Skeletal muscle tissue (tissue), 4 donors: ENCODE measurements around the gene SLC26A5. TPM values are rescaled to one million over a fixed set of nuclear protein-coding genes. Genes with fewer than 3 reads are reported as not detected.

Experiments used
- H3K27ac ChIP-seq: one replicate; pipeline ENCODE4 v1.7.0; 2013; ENCODE audit warnings: mild to moderate bottlenecking, low read depth, low read length, inconsistent platforms
- H3K27me3 ChIP-seq, 3 donors: one replicate each; pipeline ENCODE4 v1.7.0; 2013; ENCODE audit warnings: low read length in 3 of 3; ENCODE audit not compliant: control insufficient read depth in 3 of 3, insufficient read depth in 3 of 3
- H3K36me3 ChIP-seq, 3 donors: one replicate each; pipeline ENCODE4 v1.7.0; 2013; ENCODE audit warnings: low read length in 3 of 3; ENCODE audit not compliant: control insufficient read depth in 3 of 3, insufficient read depth in 3 of 3
- H3K4me1 ChIP-seq, 3 donors: one replicate each; pipeline ENCODE4 v1.7.0; 2013; ENCODE audit warnings: low read length in 3 of 3, mild to moderate bottlenecking in 3 of 3; ENCODE audit not compliant: control insufficient read depth in 3 of 3, insufficient read depth in 3 of 3
- H3K4me3 ChIP-seq, 3 donors: one replicate each; pipeline ENCODE4 v1.7.0; 2013; ENCODE audit warnings: low read length in 3 of 3
- H3K9ac ChIP-seq, 3 donors: one replicate each; pipeline ENCODE4 v1.7.0; 2013; ENCODE audit warnings: low read length in 3 of 3, mild to moderate bottlenecking in 3 of 3, moderate library complexity in 2 of 3, low read depth in 1 of 3
- H3K9me3 ChIP-seq, 3 donors: one replicate each; pipeline ENCODE4 v1.7.0; 2013; ENCODE audit warnings: low read length in 3 of 3; ENCODE audit not compliant: control insufficient read depth in 3 of 3
- total RNA-seq: library from RNA; depleted of rRNA; stranded (reverse); fragments of >200 nt; gene quantifications from one replicate; pipeline ENCODE4 v1.2.3, GENCODE V29; 2014
- donor health status: Osteomylitis.

The SLC26A5 gene
- total RNA-seq, 1 donor from 2014 or later = not detected

GRCh38 chr7:103387242-103387641 lies 58.8 kb downstream of the SLC26A5 start:
- Histone ChIP-seq H3K4me1 (no peaks in the 10 kb centered on the region), H3K4me3 (no peak overlapping the region), H3K27me3 (no peaks in the 10 kb centered on the region), H3K36me3 (no peaks in the 10 kb centered on the region), H3K9me3 (no peaks in the 10 kb centered on the region), H3K27ac (no peak overlapping the region), H3K9ac (no peak overlapping the region)

GRCh38 chr7:103382032-103382402 lies 64.0 kb downstream of the SLC26A5 start:
- Histone ChIP-seq H3K36me3 (no peaks in the 10 kb centered on the region), H3K27ac (no peak overlapping the region), H3K27me3 (peaks cover 0 to 3% (median 2%) of the 10 kb centered on the region in 3 donors), H3K9ac (no peak overlapping the region), H3K9me3 (no peaks in the 10 kb centered on the region), H3K4me1 (no peaks in the 10 kb centered on the region), H3K4me3 (no peak overlapping the region)

GRCh38 chr7:103381280-103382031 lies 64.6 kb downstream of the SLC26A5 start:
- Histone ChIP-seq H3K9me3 (no peaks in the 10 kb centered on the region), H3K27me3 (peaks cover 0 to 3% (median 2%) of the 10 kb centered on the region in 3 donors), H3K4me1 (no peaks in the 10 kb centered on the region), H3K36me3 (no peaks in the 10 kb centered on the region), H3K27ac (no peak overlapping the region), H3K4me3 (no peak overlapping the region), H3K9ac (no peak overlapping the region)

DNA sequence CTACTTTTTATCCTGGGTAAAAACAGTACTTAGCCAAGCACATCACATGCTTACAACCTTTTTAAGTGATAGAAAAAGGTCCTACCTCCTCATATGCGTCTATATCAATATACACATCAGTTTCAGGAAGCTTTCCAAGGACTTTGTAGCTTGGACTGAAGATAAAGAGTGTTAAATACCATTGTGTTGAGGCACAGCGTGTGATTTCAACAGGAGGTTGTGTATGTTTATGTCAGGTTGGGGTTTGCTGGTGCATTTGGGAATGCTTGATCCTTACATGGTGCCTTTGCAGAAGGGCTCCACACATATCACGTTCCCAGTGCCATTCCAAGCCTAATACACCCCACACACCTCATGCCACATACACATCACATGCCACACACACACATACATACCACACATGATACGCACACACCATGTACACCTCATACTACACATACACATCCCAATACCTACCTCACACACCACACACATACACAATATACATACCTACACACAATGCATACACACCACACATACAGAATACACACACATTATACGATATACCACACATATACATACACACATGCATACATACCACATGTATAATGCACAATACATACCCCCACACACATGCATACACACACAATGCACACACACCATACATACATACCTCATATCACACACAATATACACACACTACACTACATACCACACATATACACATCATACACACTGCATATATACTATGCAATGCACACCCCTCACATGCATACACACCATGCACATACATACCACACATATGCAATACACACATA lies 65.4 kb downstream of the SLC26A5 start:
- Histone ChIP-seq H3K4me3 (no peak overlapping the region), H3K36me3 (no peaks in the 10 kb centered on the region), H3K9ac (no peak overlapping the region), H3K27me3 (peaks cover 0 to 3% (median 2%) of the 10 kb centered on the region in 3 donors), H3K9me3 (no peaks in the 10 kb centered on the region), H3K27ac (no peak overlapping the region), H3K4me1 (no peaks in the 10 kb centered on the region)

DNA sequence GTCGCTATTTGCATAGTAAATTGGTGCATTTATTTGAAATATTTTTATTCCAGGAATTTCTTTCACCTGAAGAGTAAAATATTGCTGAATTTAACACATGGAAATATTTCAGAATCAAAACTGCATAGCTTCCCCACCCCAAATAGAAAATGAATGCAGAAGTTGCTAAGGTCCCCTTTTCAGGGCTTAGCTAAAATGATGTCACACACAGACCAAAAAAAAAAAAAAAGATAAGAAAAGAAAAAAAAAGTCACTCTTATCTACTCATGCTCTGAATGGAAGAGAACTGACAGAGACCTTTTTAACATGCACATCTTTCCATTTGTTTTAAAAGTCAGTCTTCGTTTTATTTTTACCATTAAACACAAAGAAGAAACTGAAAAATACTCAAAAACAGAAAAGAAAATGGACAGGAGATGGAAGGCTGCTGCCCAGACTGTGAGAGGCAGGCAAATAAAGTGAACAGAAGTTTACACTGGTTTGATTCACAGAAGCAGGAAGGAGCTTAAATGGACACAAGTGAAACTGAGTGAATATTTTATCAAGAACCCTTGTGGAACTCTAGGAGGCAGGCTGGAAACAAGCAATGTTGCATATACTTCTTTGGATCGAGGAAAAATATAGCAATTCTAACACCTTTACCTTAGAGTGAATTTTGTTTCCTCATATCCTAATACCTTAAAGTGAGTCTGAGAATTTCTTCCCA lies 66.6 kb downstream of the SLC26A5 start:
- no peaks in the 10 kb centered on the region for H3K4me1 ChIP-seq

DNA sequence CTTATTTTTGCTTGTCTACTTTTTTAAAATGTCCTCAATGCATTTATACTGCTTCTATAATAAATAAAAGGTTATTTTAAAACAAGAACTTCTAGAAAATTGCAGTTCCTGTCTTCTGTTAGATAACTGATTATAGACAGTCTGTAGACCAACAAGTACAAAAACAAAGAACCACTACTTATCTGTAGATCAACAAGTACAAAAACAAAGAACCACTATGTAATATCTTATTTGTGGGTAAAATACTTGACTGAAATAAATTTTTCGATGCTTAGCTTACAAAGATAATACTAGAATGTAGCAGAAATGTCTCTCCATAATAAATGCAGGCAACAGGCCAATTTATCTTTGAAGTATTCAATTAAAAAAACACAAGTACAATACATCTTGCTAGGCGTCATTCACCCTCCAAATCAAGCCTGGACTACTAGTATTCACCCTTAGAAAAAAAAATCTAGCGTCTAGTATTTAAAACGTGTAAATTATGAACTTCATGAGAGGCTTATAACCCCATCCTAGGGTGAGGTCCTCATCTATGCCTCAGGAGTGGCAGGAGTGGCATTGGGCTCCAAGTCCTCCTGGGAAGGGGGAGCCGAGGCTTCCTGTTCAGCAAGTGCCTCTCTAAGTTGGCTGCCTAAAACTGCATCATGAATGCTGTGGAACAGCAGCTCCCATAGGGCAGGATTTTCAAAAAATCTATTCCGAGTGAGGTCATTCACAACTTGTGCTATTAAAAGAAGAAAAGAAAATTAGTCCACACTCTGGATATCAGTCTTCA lies 72.0 kb downstream of the SLC26A5 start:
- Histone ChIP-seq H3K27ac (no peak overlapping the region), H3K4me3 (no peak overlapping the region), H3K4me1 (no peaks in the 10 kb centered on the region), H3K9ac (no peak overlapping the region), H3K27me3 (no peaks in the 10 kb centered on the region), H3K9me3 (no peaks in the 10 kb centered on the region), H3K36me3 (peaks cover 0 to 8% (median 6%) of the 10 kb centered on the region in 3 donors)

More for the DNA sequence above, 66.6 kb downstream of the SLC26A5 start:
- H3K27ac ChIP-seq = no peak overlapping the region
- no peak overlapping the region for H3K9ac ChIP-seq
- no peaks in the 10 kb centered on the region for H3K36me3 ChIP-seq
- H3K27me3 ChIP-seq = peaks cover 0 to 3% (median 2%) of the 10 kb centered on the region in 3 donors
- no peaks in the 10 kb centered on the region for H3K9me3 ChIP-seq
- H3K4me3 ChIP-seq = no peak overlapping the region

GRCh38 chr7:103369432-103369831 lies 76.6 kb downstream of the SLC26A5 start:
- Histone ChIP-seq H3K27me3 (no peaks in the 10 kb centered on the region), H3K4me3 (no peak overlapping the region), H3K27ac (no peak overlapping the region), H3K36me3 (peaks cover 29 to 43% (median 39%) of the 10 kb centered on the region in 3 donors), H3K9ac (no peak overlapping the region), H3K9me3 (no peaks in the 10 kb centered on the region), H3K4me1 (no peaks in the 10 kb centered on the region)

DNA sequence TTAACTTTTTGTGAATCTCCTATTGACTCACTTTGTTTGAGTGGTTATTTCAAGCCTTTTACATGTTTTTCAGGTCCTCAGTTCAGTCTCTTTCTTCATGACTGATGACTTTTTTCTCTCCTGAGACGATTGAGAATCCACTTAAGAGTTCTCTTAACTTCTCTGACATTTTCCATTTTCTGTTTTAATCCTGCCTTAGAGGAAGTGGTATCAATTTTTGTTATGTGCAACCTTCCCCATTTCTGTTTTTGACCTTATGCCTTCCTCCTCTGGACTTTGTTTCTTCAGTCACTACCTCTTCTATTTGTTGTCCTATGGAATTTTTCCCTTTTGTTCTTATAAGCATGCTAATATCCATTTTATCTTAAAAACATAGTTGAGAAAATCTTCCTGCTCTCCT lies 96.2 kb downstream of the SLC26A5 start:
- Histone ChIP-seq H3K27ac (no peak overlapping the region), H3K4me1 (peaks cover 36 to 42% (median 38%) of the 10 kb centered on the region in 3 donors)

DNA sequence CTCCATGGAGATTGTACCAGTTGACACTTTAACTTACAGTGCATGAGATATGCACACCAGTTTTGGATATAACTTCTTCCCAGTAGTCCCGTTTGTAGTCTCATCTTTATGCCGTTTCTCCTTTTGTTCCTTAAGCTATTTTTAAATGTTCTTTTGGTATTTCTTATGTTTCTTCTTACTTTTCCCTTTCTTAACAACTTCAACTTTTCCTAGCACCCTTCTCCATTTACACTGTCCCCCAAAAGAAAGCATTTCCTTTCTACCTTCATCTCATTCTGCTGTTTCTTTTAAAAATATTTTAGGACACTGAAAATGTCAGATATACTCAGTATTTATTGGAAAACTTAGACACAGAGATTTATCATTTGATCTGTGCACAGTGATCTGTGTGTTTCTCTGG lies 97.0 kb downstream of the SLC26A5 start:
- Histone ChIP-seq H3K27me3 (no peaks in the 10 kb centered on the region), H3K36me3 (peaks cover 0 to 10% (median 6%) of the 10 kb centered on the region in 3 donors), H3K4me1 (peaks cover 36 to 43% (median 42%) of the 10 kb centered on the region in 3 donors), H3K9ac (peak overlapping the region in 2 of 3 donors; percentile 8 to 99), H3K4me3 (peak overlapping the region; percentile 91 to 97 (median 96)), H3K27ac (no peak overlapping the region), H3K9me3 (no peaks in the 10 kb centered on the region)

More for the DNA sequence above, 96.2 kb downstream of the SLC26A5 start:
- Histone ChIP-seq H3K27me3 (no peaks in the 10 kb centered on the region), H3K36me3 (peaks cover 0 to 12% (median 10%) of the 10 kb centered on the region in 3 donors), H3K9me3 (no peaks in the 10 kb centered on the region), H3K4me3 (no peak overlapping the region), H3K9ac (peak overlapping the region in 2 of 3 donors; percentile 13 to 35)
